GM12864 (cell line): ENCODE measurements around the gene RTN1.
A peak's percentile ranks its signal among the peaks of the same experiment; 100 is the strongest.

Experiments
- DNase-seq: peaks from one replicate; pipeline ENCODE4 v3.0.0-alpha.2; 2011; ENCODE audit warnings: low read depth
- H3K4me3 ChIP-seq: 2 replicates; pipeline ENCODE4 v1.5.1; 2011; ENCODE audit warnings: mild to moderate bottlenecking, low read depth, low read length, control low read depth
- CTCF ChIP-seq: IDR thresholded peaks from 2 replicates; pipeline ENCODE4 v1.5.1; 2011; ENCODE audit warnings: low read depth, mild to moderate bottlenecking, moderate library complexity, low read length, control low read depth, inconsistent platforms; ENCODE audit errors: missing control alignments

Gene RTN1

GRCh38 chr14:59882957-59883356 lies 12.4 kb upstream of the RTN1 start:
- no peak for DNase-seq

DNA sequence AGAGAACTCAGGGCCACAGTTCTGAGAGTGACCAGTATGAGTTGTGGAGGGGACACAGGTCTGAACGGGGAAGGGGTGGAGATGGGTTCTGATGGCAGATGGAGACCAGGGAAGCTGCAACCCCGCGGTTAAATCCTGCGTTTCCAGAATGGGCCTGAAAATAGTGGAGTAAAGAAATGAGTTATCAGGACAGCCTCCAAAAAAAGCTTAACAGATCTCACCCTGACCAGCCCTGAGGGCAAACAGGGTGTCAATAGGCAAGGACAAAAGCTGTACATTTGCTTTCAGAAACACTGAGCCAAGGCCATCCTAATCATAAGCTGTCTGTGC lies 555 bp upstream of the RTN1 start:
- TF ChIP-seq CTCF, result no peak
- H3K4me3 ChIP-seq, result peak overlapping the region; percentile 47; the same call in 1 of the 2 replicates
- no peak for DNase-seq

More at GRCh38 chr14:59882957-59883356, 12.4 kb upstream of the RTN1 start:
- peak; percentile 44 for TF ChIP-seq CTCF
- H3K4me3 ChIP-seq, result no peak overlapping the region

- no peak for DNase-seq
- TF ChIP-seq CTCF, result no peak
- no peak overlapping the region for H3K4me3 ChIP-seq
Measured at GRCh38 chr14:59869381-59870255, 958 bp downstream of the RTN1 start.

- no peak overlapping the region for H3K4me3 ChIP-seq
- DNase-seq, result no peak
- no peak for TF ChIP-seq CTCF
Measured at GRCh38 chr14:59868021-59868420, 2.6 kb downstream of the RTN1 start.

DNA sequence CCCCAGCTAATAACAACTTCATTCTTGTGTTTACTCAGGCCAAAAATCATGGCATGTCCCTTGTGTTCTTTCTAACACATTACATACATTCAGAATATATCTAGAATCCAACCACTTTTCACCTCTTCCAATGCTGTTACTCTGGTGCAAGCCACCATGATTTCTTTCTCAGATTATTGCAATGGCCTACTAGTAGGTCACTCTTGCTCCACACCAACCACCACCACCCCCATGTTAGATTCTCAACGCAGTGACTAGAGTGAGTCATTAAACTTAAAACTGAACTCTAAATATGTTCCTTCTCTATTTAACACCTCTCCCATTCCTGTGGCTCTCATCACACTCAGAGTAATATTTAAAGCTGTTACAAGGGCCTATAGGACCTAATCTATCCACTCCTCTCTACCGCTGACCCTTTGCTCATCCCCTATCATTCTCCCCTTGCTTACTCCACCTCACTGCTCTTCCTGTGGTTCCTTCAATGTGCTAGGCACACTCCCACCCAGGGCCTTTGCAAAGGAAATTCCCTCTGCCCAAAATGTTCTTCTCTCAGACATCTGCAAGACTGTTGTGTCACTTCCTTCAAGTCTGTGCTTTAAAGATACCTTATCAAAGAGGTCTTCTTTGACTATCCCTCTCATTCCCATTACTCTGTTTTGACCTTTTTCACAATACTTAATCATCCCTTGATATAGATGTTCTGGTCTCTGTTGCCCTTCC lies 6.6 kb downstream of the RTN1 start:
- TF ChIP-seq CTCF, result no peak
- H3K4me3 ChIP-seq, result no peak overlapping the region
- DNase-seq, result no peak

GRCh38 chr14:59857328-59857727 lies 13.2 kb downstream of the RTN1 start:
- no peak for DNase-seq

More at GRCh38 chr14:59857328-59857727, 13.2 kb downstream of the RTN1 start:
- H3K4me3 ChIP-seq, result no peak overlapping the region
- TF ChIP-seq CTCF, result no peak
